ENCODE results near the gene GPR156. TPM values are rescaled to one million over a fixed set of nuclear protein-coding genes. Genes with fewer than 3 reads are reported as not detected.

GPR156 gene
- total and polyA plus RNA-seq, 2 of the 4 experiments (the other 2 are of a cell fraction): 0.09 to 0.18 TPM

DNA sequence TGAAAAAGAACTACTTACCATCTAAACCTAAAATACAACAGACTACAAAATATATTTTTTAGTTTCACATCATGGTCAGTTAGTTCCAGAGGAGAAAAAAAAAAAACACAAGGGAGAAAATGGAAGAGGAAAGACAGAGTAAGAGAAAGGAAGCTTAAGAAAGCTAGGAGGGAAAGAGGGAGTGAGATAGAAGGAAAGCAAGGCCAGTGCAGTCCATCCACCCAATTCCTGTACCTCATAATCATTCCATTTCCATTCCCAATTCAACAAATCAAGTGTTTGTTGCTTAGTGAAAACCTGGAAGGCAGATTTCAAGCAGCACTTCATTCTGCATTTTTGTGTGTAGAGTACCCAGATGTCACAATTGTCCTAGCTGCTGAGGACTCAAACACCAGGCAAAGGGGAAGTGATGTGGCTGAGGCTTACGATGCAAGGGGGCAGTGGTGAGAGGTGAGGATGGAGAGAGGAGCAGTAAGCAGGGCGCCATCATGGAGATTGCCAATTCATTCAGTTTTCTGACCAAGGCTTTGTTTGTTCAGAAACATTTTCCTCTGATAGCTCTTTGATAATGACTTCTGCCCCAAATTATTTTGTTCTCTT, 107.2 kb downstream of the GPR156 start:
- Histone ChIP-seq H3K9ac (ENCODE audit: low read depth, low read length) (peak overlapping the region; percentile 51; the same call in 1 of the 2 replicates), H3K4me2 (ENCODE audit: low read depth, low read length) (peak overlapping the region; percentile 5; the same call in 1 of the 2 replicates), H3K14ac (replicated peaks; ENCODE audit: low read depth, low read length) (peak overlapping the region; percentile 98), H2BK15ac (ENCODE audit: low read depth, low read length) (peak overlapping the region; percentile 98), H3K79me1 (ENCODE audit: low read depth in 1 of 2, low read length in 2 of 2) (peaks cover 0 to 9% of the 10 kb centered on the region in 2 experiments; a peak in 2 of 4 replicates), H3K9me1 (ENCODE audit: insufficient read depth, low read length) (peaks cover 9% of the 10 kb centered on the region), H3K23ac (ENCODE audit: low read depth, low read length) (peak overlapping the region; percentile 96), H2AK9ac (replicated peaks; ENCODE audit: low read depth, low read length, poor library complexity) (no peak overlapping the region), H3K27me3 (ENCODE audit: control insufficient read depth, insufficient read depth, low read length) (no peaks in the 10 kb centered on the region), H3K4ac (ENCODE audit: low read depth, low read length) (peak overlapping the region; percentile 93), H3K4me3 (ENCODE audit: insufficient read depth, low read depth, low read length) (no peak overlapping the region), H2BK20ac (ENCODE audit: low read depth, low read length) (peak overlapping the region; percentile 100), H3K9me3 (ENCODE audit: control insufficient read depth, insufficient read depth, low read length) (no peaks in the 10 kb centered on the region), H2BK120ac (ENCODE audit: low read depth, low read length) (peak overlapping the region; percentile 99), H2AK5ac (ENCODE audit: low read depth, low read length) (peak overlapping the region; percentile 93), H4K20me1 (ENCODE audit: insufficient read depth, low read length) (no peaks in the 10 kb centered on the region), H4K5ac (ENCODE audit: low read depth, low read length) (peak overlapping the region; percentile 98), H3K4me1 (ENCODE audit: control insufficient read depth, insufficient read depth, low read length) (peaks cover 12% of the 10 kb centered on the region), H3K18ac (ENCODE audit: low read depth, low read length) (peak overlapping the region; percentile 96), H2AFZ (replicated peaks; ENCODE audit: low read length, poor library complexity) (peak overlapping the region; percentile 87), H3K56ac (ENCODE audit: extremely low read depth, insufficient read depth, low read length) (peak overlapping the region; percentile 83), H4K8ac (ENCODE audit: low read depth in 2 of 2, low read length in 2 of 2) (peak overlapping the region; percentile 91 to 96), H3K27ac (ENCODE audit: insufficient read depth, low read length) (peak overlapping the region; percentile 99), H3K36me3 (ENCODE audit: control insufficient read depth, insufficient read depth, low read length) (no peaks in the 10 kb centered on the region), H4K91ac (ENCODE audit: insufficient read depth, low read depth, low read length) (peak overlapping the region; percentile 89), H2BK5ac (ENCODE audit: low read depth, low read length, poor library complexity, severe bottlenecking) (peak overlapping the region; percentile 88)
- in situ Hi-C loops (cut with MboI; ENCODE audit: low sequenced_read_pairs) (no loop called here), intact Hi-C loops (cut with micrococcal nuclease) (loop anchor here (1.0 kb wide), 1 partner anchor 85 kb away; no protein-coding TSS in a partner anchor), dilution Hi-C loops (cut with HindIII; ENCODE audit: low sequenced_read_pairs, unreplicated experiment) (no loop called here)
- no CpG with 5 or more reads among the region's 2 CpGs for WGBS, 2 experiments (ENCODE audit: extremely low coverage in 2 of 2, insufficient read length in 1 of 2)
- ATAC-seq (ENCODE audit: low read depth) (no peak), DNase-seq (no peak)
- no TSS peak for BruUV-seq (replicated peaks)
- ChIA-PET CTCF (interaction anchor here (0.6 to 1.0 kb wide), 3 partner anchors 59 to 360 kb away, joined by 3 to 7 read pairs (median 4); no protein-coding TSS in a partner anchor), POLR2A (ENCODE audit: unreplicated experiment) (interaction anchor here (1.8 kb wide), 1 partner anchor 82 kb away, joined by 11 read pairs; no protein-coding TSS in a partner anchor)
- TF ChIP-seq RAD21 (IDR thresholded peaks at IDR 0.05; ENCODE audit: low read length) (no peak), SMC3 (IDR thresholded peaks at IDR 0.05; ENCODE audit: low read depth, low read length) (no peak), BHLHE40 (IDR thresholded peaks at IDR 0.05; ENCODE audit: low read depth, low read length) (no peak), MAFK (IDR thresholded peaks at IDR 0.05; ENCODE audit: low read depth, low read length) (no peak)
- TF ChIP-seq, protein P1, sequence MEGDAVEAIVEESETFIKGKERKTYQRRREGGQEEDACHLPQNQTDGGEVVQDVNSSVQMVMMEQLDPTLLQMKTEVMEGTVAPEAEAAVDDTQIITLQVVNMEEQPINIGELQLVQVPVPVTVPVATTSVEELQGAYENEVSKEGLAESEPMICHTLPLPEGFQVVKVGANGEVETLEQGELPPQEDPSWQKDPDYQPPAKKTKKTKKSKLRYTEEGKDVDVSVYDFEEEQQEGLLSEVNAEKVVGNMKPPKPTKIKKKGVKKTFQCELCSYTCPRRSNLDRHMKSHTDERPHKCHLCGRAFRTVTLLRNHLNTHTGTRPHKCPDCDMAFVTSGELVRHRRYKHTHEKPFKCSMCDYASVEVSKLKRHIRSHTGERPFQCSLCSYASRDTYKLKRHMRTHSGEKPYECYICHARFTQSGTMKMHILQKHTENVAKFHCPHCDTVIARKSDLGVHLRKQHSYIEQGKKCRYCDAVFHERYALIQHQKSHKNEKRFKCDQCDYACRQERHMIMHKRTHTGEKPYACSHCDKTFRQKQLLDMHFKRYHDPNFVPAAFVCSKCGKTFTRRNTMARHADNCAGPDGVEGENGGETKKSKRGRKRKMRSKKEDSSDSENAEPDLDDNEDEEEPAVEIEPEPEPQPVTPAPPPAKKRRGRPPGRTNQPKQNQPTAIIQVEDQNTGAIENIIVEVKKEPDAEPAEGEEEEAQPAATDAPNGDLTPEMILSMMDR (conservative IDR thresholded peaks at IDR 0.05; ENCODE audit: low read depth, low read length): no peak
- TF ChIP-seq, protein P2, sequence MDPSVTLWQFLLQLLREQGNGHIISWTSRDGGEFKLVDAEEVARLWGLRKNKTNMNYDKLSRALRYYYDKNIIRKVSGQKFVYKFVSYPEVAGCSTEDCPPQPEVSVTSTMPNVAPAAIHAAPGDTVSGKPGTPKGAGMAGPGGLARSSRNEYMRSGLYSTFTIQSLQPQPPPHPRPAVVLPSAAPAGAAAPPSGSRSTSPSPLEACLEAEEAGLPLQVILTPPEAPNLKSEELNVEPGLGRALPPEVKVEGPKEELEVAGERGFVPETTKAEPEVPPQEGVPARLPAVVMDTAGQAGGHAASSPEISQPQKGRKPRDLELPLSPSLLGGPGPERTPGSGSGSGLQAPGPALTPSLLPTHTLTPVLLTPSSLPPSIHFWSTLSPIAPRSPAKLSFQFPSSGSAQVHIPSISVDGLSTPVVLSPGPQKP (IDR thresholded peaks at IDR 0.05; ENCODE audit: borderline replicate concordance, low read depth, low read length): no peak
